ENCODE data around the gene PAWR. TPM values are rescaled to one million over a fixed set of nuclear protein-coding genes. Genes with fewer than 3 reads are reported as not detected.

The PAWR gene
- total RNA-seq, 1 donor from 2014 or later: 10.5 TPM

DNA sequence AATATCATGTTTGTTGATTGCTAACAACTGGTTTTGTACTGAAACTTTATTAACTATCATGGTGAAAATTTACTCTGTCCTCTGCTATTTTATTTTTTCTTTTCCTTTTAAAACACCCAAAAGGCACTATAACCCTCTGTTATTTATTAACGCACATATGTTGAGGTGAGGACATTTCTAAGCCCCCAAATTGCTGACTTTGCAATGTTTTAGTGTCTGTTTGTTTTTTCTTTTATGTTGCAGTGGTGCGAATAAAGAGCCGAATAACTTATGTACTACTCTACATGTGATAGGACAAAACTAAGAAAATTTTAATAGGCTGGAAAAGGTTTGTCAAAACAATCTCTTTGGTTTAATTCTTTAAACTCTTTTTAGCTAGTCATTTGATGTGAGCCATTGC, 24.5 kb upstream of the PAWR start:
- TF ChIP-seq, protein P1, sequence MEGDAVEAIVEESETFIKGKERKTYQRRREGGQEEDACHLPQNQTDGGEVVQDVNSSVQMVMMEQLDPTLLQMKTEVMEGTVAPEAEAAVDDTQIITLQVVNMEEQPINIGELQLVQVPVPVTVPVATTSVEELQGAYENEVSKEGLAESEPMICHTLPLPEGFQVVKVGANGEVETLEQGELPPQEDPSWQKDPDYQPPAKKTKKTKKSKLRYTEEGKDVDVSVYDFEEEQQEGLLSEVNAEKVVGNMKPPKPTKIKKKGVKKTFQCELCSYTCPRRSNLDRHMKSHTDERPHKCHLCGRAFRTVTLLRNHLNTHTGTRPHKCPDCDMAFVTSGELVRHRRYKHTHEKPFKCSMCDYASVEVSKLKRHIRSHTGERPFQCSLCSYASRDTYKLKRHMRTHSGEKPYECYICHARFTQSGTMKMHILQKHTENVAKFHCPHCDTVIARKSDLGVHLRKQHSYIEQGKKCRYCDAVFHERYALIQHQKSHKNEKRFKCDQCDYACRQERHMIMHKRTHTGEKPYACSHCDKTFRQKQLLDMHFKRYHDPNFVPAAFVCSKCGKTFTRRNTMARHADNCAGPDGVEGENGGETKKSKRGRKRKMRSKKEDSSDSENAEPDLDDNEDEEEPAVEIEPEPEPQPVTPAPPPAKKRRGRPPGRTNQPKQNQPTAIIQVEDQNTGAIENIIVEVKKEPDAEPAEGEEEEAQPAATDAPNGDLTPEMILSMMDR (IDR thresholded peaks at IDR 0.05; ENCODE audit: borderline replicate concordance): no peak

DNA sequence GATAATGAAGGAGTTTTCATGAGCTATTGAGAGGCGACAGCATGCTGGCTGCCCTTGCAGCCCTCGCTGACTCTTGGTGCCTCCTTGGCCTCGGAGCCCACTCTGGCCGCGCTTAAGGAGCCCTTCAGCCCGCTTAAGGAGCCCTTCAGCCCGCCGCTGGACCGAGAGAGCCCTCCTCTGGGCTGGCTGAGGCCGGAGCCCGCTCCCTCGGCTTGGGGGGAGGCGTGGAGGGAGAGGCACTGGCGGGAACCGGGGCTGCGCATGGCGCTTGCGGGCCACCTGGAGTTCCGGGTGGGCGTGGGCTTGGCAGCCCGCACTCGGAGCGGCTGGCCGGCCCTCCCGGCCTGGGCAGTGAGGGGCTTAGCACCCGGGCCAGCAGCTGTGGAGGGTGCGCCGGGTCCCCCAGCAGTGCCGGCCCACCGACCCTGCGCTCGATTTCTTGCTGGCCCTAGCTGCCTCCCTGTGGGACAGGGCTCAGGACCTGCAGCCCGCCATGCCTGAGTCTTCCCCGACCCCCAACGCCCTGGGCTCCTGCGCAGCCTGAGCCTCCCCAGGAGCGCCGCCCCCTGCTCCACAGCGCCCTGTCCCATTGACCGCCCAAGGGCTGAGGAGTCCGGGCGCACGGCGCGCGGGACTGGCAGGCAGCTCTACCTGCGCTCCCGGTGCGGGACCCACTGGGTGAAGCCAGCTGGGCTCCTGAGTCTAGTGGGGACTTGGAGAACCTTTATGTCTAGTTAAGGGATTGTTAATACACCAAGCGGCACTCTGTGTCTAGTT, 20.1 kb upstream of the PAWR start:
- no peak for DNase-seq
- Histone ChIP-seq H3K27ac (replicated peaks) (no peak overlapping the region), H3K4me3 (peak overlapping the region; percentile 38), H3K36me3 (no peaks in the 10 kb centered on the region), H3K4me1 (no peaks in the 10 kb centered on the region), H3K27me3 (ENCODE audit: low read depth) (peaks cover 48% of the 10 kb centered on the region), H3K9me3 (replicated peaks) (no peaks in the 10 kb centered on the region)
- intact Hi-C loops (cut with micrococcal nuclease): no loop called here
- TF ChIP-seq, protein P1 (IDR thresholded peaks at IDR 0.05; ENCODE audit: borderline replicate concordance): no peak

More for the DNA sequence above, 24.5 kb upstream of the PAWR start:
- H3K4me3 ChIP-seq: no peak overlapping the region
- H3K36me3 ChIP-seq: no peaks in the 10 kb centered on the region
- peaks cover 43% of the 10 kb centered on the region for H3K27me3 ChIP-seq (ENCODE audit: low read depth)
- H3K4me1 ChIP-seq: no peaks in the 10 kb centered on the region
- DNase-seq: no peak
- no peak overlapping the region for H3K27ac ChIP-seq (replicated peaks)
- intact Hi-C loops (cut with micrococcal nuclease): no loop called here
- H3K9me3 ChIP-seq (replicated peaks): no peaks in the 10 kb centered on the region

DNA sequence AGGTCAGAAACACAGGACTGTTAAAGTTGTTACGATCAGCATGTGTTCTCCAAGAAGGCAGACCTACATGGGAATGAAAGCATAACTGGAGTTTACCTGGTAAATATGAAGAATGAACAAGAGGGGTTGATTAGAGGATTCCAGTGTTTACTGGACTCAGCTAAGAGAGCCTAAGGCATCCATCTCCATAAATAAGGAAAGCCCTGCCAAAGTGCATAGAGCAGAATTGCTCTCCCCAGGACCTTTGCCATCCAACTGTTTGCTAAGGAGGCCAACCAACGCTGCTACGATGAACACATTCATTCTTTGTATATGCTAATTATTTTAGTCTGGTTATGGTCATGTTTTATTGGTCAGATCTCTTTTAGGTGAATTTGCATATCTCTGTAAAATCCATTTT, 17.1 kb upstream of the PAWR start:
- TF ChIP-seq, protein P1 (IDR thresholded peaks at IDR 0.05; ENCODE audit: borderline replicate concordance): no peak
- Histone ChIP-seq H3K4me1 (no peaks in the 10 kb centered on the region), H3K9me3 (replicated peaks) (no peaks in the 10 kb centered on the region), H3K4me3 (no peak overlapping the region), H3K27me3 (ENCODE audit: low read depth) (peaks cover 30% of the 10 kb centered on the region), H3K27ac (replicated peaks) (no peak overlapping the region), H3K36me3 (no peaks in the 10 kb centered on the region)
- intact Hi-C loops (cut with micrococcal nuclease): no loop called here
- DNase-seq: no peak

DNA sequence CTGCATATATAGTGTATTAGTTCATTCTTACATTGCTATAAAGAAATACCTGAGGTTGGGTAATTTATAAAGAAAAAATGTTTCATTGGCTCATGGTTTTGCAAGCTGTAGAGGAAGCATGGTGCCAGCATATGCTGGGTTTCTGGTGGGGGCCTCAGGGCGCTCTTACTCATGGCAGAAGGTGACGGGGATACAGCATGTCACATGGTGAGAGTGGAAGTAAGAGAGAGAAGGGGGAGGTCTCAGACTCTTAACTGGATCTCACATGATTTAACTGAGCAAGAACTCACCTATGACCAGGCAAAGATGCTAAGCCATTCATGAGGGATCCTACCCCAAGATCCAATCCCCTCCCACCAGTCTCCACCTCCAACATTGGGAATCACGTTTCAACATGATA, 15.9 kb upstream of the PAWR start:
- Histone ChIP-seq H3K27ac (replicated peaks) (no peak overlapping the region), H3K4me3 (no peak overlapping the region), H3K36me3 (no peaks in the 10 kb centered on the region), H3K9me3 (replicated peaks) (no peaks in the 10 kb centered on the region), H3K27me3 (ENCODE audit: low read depth) (peaks cover 19% of the 10 kb centered on the region), H3K4me1 (no peaks in the 10 kb centered on the region)
- intact Hi-C loops (cut with micrococcal nuclease): no loop called here
- no peak for DNase-seq
- TF ChIP-seq, protein P1 (IDR thresholded peaks at IDR 0.05; ENCODE audit: borderline replicate concordance): no peak

DNA sequence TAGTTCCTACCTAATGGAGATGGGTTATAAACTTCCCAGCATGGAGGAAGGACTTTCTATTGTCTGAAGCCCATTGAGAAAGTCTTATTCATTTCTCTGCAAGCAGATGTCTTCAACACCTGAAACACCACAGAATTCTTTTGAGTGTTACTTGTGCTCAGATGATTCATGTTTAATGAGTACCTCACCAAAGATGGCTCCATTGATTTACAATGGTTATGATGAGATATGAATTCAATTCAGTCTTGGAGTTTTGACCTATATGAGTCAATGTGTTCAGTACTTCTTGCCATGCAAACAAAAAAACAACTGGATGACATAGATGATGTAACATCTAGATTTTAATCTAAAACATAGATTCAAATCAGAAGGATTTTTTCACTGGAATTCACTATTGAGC, 15.4 kb upstream of the PAWR start:
- no peaks in the 10 kb centered on the region for H3K36me3 ChIP-seq
- intact Hi-C loops (cut with micrococcal nuclease): no loop called here
- no peak overlapping the region for H3K4me3 ChIP-seq
- H3K27ac ChIP-seq (replicated peaks): no peak overlapping the region
- no peaks in the 10 kb centered on the region for H3K9me3 ChIP-seq (replicated peaks)
- peaks cover 14% of the 10 kb centered on the region for H3K27me3 ChIP-seq (ENCODE audit: low read depth)
- H3K4me1 ChIP-seq: no peaks in the 10 kb centered on the region
- no peak for DNase-seq
- TF ChIP-seq, protein P1 (IDR thresholded peaks at IDR 0.05; ENCODE audit: borderline replicate concordance): no peak

Measured in left ventricle myocardium inferior (tissue), 1 donor.